DMS 273 treated with DMSO at 0.1 percent for 48 hours (cell line): Measurements from ENCODE around the gene KASH5.
"Not testable (repeated sequence)": the region's sequence is repeated elsewhere in the genome, so short reads cannot be mapped to it uniquely, and the experiment has no call there.

Source experiments
- DNase-seq: peaks from one replicate; lab custom pipeline; 2025; lab: John Stamatoyannopoulos, UW

Gene KASH5

DNA sequence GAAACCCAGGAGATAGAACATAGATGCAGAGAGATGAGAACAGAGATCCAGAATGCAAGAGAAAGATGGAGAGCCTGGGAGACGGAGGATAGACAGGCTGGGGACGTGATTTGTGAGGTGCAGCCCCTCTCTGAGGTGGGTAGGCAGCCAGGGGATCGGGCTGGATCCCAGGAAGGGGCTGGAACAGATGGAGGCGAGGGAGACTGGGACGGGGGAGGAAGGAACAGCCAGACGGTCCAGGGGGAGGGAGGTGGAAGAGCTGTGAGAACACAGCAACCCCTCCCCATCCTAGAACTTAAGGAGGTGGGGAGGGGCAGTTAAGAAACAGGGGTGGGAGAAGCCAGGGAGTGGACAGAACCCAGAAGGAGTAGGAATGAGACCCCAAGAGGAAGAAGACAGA, 50.2 kb downstream of the KASH5 start:
- DNase-seq, result no peak

GRCh38 chr19:49439836-49440235, 51.8 kb downstream of the KASH5 start:
- no peak for DNase-seq

DNA sequence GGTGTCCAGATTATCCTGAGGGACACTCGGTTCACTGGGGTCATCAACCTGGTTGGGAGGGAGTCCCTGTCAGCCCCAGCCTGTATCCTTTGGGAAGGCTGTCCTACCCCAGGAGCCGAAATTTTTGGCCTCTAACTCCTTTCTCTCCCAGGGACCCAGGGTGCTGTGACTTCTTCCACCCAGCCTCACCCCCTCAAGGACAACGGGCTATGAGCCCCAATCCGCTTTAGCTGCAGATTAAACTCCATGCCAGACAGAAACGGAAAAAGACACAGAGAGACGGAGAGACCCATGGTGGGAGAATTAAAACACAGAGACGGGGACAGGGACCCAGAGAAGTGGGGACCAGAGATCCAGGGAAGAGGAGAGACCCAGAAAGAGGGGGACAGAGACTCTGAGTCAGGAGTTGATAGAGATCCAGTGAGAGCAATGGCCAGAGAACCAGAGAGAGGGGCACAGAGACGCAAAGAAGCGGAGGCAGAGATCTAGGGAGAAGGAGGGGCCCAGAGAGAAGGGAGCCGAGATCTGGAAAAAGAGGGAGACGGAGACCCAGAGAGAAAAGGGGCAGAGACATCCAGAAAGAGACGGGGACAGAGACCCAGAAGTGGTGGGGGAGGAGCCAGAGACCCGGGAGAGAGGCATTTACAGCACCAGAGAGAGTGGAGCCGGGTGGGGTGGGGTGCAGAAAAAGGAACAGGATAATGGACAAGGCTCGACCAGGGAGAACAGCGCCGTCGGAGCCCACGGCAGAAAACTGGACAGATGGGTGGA, 52.6 kb downstream of the KASH5 start:
- DNase-seq, result no peak

GRCh38 chr19:49441210-49441959, 53.3 kb downstream of the KASH5 start, which contains the start of gene SLC17A7:
SLC17A7 (minus strand) TSS chr19:49441527; CDS start chr19:49441379, 148 bp downstream.
- DNase-seq, result peak; percentile 74

DNA sequence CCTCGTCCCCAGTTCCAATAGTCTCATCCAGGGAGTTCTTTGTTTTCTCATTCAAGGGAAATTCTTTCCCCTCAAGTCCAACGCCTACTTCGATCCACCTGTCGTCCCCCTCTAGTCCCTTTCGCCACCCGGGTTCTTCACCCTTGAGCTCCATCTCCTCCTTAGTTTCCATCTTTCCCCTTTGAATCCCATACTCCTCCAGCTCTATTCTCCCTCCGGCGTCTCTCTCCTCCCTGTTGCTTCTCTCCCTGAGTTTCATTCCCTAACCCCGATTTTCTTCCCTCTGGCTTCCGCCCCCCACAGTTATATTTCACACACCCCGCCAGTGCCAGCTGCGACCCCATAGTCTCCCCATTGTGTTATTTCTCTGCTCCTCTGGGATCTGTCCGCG, 53.9 kb downstream of the KASH5 start:
- no peak for DNase-seq

DNA sequence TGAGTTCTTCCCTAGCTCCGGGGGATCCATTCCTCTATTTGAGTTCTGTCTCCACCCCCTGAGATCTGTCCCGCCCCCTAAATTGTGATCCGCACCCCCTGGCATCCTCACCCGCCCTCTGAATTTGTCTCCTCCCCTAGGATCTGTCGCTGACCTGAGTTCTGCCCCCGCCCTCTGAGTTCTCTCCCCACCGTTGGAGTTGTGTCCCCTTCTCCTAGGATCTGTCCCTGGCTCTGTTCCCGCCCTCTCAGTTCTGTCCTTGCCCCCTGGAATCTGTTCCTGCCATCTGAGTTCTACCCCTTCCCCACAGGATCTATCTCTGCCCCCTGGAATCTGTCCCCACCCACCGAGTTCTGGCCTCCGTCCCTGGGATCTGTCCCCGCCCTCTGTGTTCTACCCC, 54.3 kb downstream of the KASH5 start:
- DNase-seq, result peak; percentile 37

DNA sequence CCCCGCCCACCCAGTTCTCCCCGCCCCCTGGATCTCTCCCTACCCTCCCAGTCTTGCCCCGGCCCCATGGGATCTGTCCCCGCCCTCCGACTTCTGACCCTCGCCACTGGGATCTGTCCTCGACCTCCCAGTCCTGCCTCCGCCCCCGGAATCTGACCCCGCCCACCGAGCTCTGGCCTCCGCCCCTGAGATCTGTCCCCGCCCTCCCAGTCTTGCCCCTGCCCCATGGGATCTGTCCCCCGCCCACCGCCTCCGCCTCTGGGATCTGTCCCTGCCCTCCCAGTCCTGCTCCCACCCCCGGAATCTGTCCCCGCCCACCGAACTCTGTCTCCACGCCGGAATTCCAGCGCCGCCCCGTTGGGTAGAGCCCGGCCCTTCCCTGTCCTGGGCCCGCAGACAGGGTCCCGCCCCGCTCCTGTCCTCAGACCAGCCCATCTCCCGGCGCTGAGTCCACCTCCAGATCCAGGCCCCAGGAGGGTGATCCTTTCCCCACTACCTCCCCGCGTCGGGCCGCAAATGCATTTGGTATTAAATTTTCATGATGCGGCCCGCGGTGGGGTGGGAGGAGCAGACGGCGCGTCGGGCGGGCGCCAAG, 54.8 kb downstream of the KASH5 start:
- peak; percentile 80 for DNase-seq

- peak; percentile 98 for DNase-seq
Observed at GRCh38 chr19:49443366-49444099, 55.5 kb downstream of the KASH5 start.

DNA sequence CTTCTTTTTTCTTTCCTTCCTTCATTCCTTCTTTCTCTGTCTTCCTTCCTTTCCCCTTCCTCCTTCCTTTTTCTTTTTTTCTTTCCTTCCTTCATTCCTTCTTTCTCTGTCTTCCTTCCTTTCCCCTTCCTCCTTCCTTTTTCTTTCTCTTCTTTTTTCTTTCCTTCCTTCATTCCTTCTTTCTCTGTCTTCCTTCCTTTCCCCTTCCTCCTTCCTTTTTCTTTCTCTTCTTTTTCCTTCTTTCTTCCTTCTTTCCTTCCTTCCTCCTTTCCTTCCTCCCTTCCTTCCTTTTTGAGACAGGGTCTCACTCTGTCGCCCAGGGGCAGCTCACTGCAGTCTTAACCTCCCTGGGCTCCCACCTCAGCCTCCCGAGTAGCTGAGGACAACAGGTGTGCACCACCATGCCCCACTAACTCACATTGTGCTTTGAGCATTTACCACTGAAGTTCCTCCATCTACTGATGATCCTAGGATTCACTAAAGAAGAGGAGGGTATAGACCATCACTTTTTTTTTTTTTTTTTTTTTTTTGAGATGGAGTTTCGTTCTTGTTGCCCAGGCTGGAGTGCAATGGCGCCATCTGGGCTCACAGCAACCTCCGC, 56.2 kb downstream of the KASH5 start:
- not testable (repeated sequence) for DNase-seq

GRCh38 chr19:49445997-49446396, 57.9 kb downstream of the KASH5 start:
- DNase-seq, result no peak

DNA sequence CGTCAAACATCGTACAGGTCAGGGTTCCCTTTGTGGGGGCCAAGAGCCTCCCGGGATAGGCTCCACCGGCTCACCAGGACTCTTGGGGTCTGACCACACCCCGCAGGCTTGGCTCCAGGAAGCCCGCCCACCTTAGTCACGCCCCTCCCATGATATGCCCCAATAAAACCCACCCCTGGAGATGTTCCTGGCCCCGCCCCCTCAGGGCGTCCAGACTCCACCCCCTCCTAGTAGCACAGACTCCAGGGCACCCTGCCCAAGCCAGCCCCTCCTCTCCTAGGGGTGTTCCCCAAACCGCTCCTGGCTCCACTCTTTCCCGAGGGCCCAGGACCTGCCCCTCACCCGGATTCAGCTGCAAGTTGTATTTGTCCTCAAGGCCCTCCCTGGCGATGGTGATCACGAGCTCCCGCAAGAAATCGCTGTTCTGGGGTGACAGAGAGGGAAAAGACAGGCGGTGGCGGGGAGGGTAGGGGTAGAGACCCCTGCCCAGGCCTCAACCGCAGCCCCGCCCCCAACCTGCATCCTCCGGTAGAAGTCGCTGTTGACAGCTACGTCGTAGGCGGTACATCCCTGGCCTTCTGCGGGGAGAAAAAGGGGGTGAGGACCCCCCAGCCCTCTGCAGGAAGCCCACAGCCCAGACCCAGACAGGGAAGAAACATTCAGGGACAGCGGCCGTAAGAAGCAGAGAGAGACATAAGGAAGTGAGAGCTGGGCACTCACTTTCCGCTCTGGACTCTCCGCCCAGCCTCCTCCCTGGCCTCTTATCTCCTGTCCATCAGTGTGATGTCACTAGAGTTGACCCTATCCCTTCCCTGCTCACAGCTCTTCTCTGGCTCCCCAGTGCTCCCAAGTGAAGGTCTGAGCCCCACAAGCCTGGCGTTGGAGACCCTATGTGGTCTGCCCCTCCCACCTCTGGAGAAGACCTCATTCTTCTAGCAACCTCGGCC, 59.7 kb downstream of the KASH5 start:
- DNase-seq, result no peak

- no peak for DNase-seq
Observed at GRCh38 chr19:49448432-49448786, 60.4 kb downstream of the KASH5 start.

DNA sequence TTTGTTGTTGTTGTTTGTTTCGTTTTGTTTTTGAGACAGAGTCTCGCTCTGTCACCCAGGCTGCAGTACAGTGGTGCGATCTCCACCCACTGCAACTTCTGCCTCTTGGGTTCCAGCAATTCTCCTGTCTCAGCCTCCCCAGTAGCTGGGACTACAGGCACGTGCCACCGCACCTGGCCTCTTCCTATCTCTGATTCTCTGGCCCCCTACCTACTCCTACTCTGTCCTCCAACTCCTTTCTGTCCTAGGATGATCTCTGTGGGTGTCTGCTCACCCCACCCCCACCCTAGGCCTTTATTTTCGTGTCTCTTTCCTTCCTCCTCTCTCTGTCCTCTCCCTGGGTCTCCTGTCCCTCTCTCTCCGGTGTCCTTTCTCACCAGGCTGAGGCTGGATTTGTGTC, 62.4 kb downstream of the KASH5 start:
- DNase-seq, result no peak

- DNase-seq, result peak; percentile 99
Observed at GRCh38 chr19:49451430-49452181, 63.6 kb downstream of the KASH5 start, which contains the start of gene PIH1D1. PIH1D1 (minus strand) TSS chr19:49451814; CDS start chr19:49451574, 240 bp downstream.

DNA sequence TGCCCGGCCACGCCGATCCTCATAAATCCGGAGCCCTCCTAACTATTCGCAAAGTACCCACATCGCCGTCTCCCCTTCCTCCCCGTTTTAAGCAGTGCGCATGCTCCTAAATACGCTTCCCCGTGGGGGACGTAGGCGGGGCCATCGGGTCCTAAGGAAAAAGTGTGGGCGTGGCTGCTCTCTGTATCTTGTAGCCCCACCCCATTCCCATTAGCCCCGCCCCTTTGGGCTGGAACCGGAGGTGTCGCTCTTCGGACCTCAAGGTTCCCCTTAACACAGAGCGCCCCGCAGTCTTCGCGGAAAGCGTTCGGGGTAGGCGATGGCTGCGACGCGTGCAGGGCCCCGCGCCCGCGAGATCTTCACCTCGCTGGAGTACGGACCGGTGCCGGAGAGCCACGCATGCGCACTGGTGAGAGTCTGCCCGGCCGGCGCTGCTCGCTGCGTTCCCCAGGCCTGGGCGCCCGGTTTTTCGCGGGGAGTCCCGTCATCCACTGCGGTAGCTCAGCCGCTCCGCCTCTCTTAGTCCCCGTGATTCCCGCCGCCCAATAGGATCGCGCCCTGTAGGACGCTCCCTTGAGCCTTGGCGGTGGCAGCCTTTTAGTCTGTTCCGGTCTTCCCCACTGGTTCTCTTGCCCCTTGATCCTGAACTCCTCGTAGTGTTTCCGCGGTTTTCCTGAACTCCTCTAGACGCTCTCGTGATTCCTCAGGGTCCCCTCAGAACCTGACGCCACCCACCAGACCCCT, 65.1 kb downstream of the KASH5 start, which contains the start of gene ALDH16A1:
Gene ALDH16A1, plus strand, starts transcription at position 213 of the 744 bp plus-strand sequence. Its CDS starts 107 bp downstream, at position 320.
- peak; percentile 94 for DNase-seq

DNA sequence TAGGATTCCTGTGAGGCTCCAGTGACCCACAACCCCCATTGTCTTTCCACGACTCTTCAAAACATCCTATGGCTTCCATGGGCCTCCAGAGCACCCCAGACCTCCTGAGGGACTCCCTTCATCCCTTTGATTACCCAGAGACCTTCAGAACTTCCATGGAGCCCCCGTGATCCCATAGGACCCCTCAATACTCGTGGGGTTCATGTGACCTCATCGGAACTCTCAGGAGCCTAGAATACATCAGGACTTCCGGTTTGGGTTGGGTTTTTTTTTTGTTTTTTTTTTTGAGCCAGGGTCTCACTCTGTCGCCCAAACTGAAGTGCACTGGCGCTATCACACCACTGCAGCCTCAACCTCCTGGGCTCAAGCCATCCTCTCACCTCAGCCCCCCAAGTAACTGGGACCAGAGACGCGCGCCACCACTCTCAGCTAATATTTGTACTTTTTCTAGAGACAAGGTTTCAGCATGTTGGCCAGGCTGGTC, 65.8 kb downstream of the KASH5 start:
- no peak for DNase-seq

DNA sequence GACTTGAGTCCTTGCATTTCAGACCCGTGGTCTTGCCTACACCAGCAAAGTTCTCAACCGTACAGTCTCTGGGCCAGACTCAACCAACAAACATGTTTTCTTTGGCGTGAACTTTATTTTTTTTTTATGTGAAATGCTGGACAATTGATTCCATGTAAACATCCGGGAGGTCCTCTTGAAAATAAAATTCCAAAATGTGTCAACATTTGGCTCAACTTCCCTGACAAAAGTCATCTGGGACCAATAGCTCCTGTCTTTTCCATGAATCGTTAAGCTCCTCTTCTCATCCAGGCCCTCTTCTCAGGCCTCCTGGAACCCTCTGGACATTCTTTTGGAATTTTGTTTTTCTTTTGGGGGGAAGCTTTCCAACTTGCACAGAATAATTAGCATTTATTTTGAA, 67.7 kb downstream of the KASH5 start:
- no peak for DNase-seq

DNA sequence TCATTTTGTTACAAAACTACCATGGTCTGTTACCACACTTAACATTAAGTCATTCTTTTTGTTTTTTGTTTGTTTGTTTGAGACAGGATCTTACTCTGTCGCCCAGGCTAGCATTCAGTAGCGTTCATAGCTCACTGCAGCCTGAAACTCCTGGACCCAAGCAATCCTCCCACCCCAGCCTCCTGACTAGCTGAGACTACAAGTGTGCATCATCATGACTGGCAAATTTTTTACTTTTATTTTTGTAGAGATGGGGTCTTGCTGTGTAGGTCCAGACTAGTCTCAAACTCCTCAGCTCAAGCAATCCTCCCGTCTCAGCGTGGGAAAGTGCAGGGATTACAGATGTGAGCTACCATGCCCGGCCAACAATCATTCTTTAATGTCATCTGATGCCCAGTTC, 68.3 kb downstream of the KASH5 start:
- no peak for DNase-seq

DNA sequence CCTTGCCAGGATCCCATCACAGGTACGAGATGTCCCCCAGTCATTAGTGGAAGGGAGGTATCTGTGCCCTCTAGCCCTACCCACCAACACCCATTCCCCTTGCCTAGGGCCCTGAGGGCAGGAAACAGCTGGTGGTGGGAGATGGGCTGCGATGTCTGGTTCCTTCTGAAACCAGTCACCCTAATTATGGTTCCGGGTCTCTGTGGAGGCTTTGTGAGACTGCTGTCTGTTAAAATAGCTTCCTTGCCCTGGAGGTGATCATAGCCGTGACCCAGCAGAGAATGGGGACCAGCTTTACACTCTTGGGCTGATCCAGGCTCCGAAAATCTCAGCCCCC, 70.5 kb downstream of the KASH5 start:
- DNase-seq, result no peak
